ENCODE results near the gene INHBC. TPM values are rescaled to one million over a fixed set of nuclear protein-coding genes. Genes with fewer than 3 reads are reported as not detected.
A peak's percentile ranks its signal among the peaks of the same experiment; 100 is the strongest.

The INHBC gene
- total and polyA plus RNA-seq, 2 donors (not counting 1 experiment from before 2014, with no cell fraction given): 0.17 to 0.31 TPM

- Histone ChIP-seq H3K9ac (ENCODE audit: low read length) (no peak overlapping the region), H2AFZ (ENCODE audit: insufficient read depth, low read depth, low read length, poor library complexity, severe bottlenecking) (no peak overlapping the region), H3K9me3 (ENCODE audit: control extremely low read depth in 1 of 3, control insufficient read depth in 2 of 3, insufficient read depth in 1 of 3, low read length in 2 of 3) (no peaks in the 10 kb centered on the region), H3K4me3 (ENCODE audit: control extremely low read depth in 1 of 5, extremely low read depth in 1 of 5, insufficient read depth in 1 of 5, low read depth in 2 of 5, low read length in 4 of 5) (no peak overlapping the region), H3K79me2 (ENCODE audit: control insufficient read depth, insufficient read depth, low read length) (no peaks in the 10 kb centered on the region), H3K36me3 (replicated peaks in 1 of 2; ENCODE audit: control extremely low read depth in 1 of 2, control insufficient read depth in 1 of 2, extremely low read depth in 1 of 2, insufficient read depth in 2 of 2, low read length in 1 of 2) (no peaks in the 10 kb centered on the region), H3K4me2 (replicated peaks; ENCODE audit: low read depth, low read length, poor library complexity, severe bottlenecking) (no peak overlapping the region), H3K27me3 (replicated peaks in 1 of 4; ENCODE audit: control extremely low read depth in 1 of 4, control insufficient read depth in 3 of 4, insufficient read depth in 4 of 4, low read length in 3 of 4) (no peaks in the 10 kb centered on the region), H3K4me1 (ENCODE audit: control insufficient read depth in 2 of 2, insufficient read depth in 2 of 2, low read length in 2 of 2) (peaks cover 14 to 18% of the 10 kb centered on the region in 2 donors), H3K27ac (ENCODE audit: low read length in 2 of 2) (no peak overlapping the region), H4K20me1 (ENCODE audit: control insufficient read depth, insufficient read depth, low read length, poor library complexity, severe bottlenecking) (no peaks in the 10 kb centered on the region)
- ATAC-seq (ENCODE audit: low read depth) (no peak), DNase-seq (no peak)
- POLR2A ChIA-PET: no interaction called here
- Mint-ChIP-seq H3K9me3 (ENCODE audit: insufficient read depth) (no peaks in the 10 kb centered on the region), H3K27ac (no peak overlapping the region), H3K4me1 (peaks cover 25% of the 10 kb centered on the region), H3K27me3 (peaks cover 4% of the 10 kb centered on the region), H3K4me3 (no peak overlapping the region)
- 94% methylated on average over 2 of the region's 2 CpGs for WGBS (ENCODE audit: insufficient coverage)
- CTCF ChIA-PET: interaction anchor here (0.7 to 6.9 kb wide), 10 partner anchors 10 to 240 kb away, joined by 3 to 126 read pairs (median 6); no protein-coding TSS in a partner anchor
- no peak for TF ChIP-seq EZH2 (IDR thresholded peaks at IDR 0.05; ENCODE audit: borderline replicate concordance, insufficient read depth, low read depth, low read length, poor library complexity, severe bottlenecking)
- no peak for TF ChIP-seq CTCF (IDR thresholded peaks at IDR 0.05)
- intact Hi-C loops (cut with micrococcal nuclease): loop anchor here (10.0 kb wide), 1 partner anchor 301 kb away; the partner anchor contains the start of genes CDK4 and MARCHF9
Observed at GRCh38 chr12:57454213-57454565, 19.6 kb downstream of the INHBC start.

- H3K27me3 Mint-ChIP-seq: peaks cover 4% of the 10 kb centered on the region
- Histone ChIP-seq H3K27me3 (replicated peaks in 1 of 4; ENCODE audit: control extremely low read depth in 1 of 4, control insufficient read depth in 3 of 4, insufficient read depth in 4 of 4, low read length in 3 of 4) (no peaks in the 10 kb centered on the region), H3K79me2 (ENCODE audit: control insufficient read depth, insufficient read depth, low read length) (no peaks in the 10 kb centered on the region), H3K9me3 (ENCODE audit: control extremely low read depth in 1 of 3, control insufficient read depth in 2 of 3, insufficient read depth in 1 of 3, low read length in 2 of 3) (no peaks in the 10 kb centered on the region), H2AFZ (ENCODE audit: insufficient read depth, low read depth, low read length, poor library complexity, severe bottlenecking) (peak within 1 kb of the TSS; percentile 83), H3K27ac (ENCODE audit: low read length in 2 of 2) (no peak within 1 kb of the TSS), H4K20me1 (ENCODE audit: control insufficient read depth, insufficient read depth, low read length, poor library complexity, severe bottlenecking) (no peaks in the 10 kb centered on the region), H3K36me3 (replicated peaks in 1 of 2; ENCODE audit: control extremely low read depth in 1 of 2, control insufficient read depth in 1 of 2, extremely low read depth in 1 of 2, insufficient read depth in 2 of 2, low read length in 1 of 2) (no peaks in the 10 kb centered on the region), H3K4me1 (ENCODE audit: control insufficient read depth in 2 of 2, insufficient read depth in 2 of 2, low read length in 2 of 2) (peaks cover 14 to 18% of the 10 kb centered on the region in 2 donors), H3K4me2 (replicated peaks; ENCODE audit: low read depth, low read length, poor library complexity, severe bottlenecking) (peak within 1 kb of the TSS; percentile 77), H3K9ac (ENCODE audit: low read length) (peak within 1 kb of the TSS; percentile 22), H3K4me3 (ENCODE audit: control extremely low read depth in 1 of 5, extremely low read depth in 1 of 5, insufficient read depth in 1 of 5, low read depth in 2 of 5, low read length in 4 of 5) (peak within 1 kb of the TSS in 2 of 5 experiments; percentile 8 to 39)
- DNase-seq: no peak
- intact Hi-C loops (cut with micrococcal nuclease): loop anchor here (5.0 to 10.0 kb wide), 2 partner anchors 300 to 342 kb away; partner anchors contain the start of genes CDK4, MARCHF9 and STAT6
- POLR2A ChIA-PET: no interaction called here
- H3K9me3 Mint-ChIP-seq (ENCODE audit: insufficient read depth): no peaks in the 10 kb centered on the region
- ATAC-seq (ENCODE audit: low read depth): no peak
- TF ChIP-seq CTCF (IDR thresholded peaks at IDR 0.05) (no peak), EZH2 (IDR thresholded peaks at IDR 0.05; ENCODE audit: borderline replicate concordance, insufficient read depth, low read depth, low read length, poor library complexity, severe bottlenecking) (no peak)
- H3K27ac Mint-ChIP-seq: peak within 1 kb of the TSS; percentile 75
- peaks cover 31% of the 10 kb centered on the region for H3K4me1 Mint-ChIP-seq
- H3K4me3 Mint-ChIP-seq: peak within 1 kb of the TSS; percentile 85
- CTCF ChIA-PET: interaction anchor here (0.6 to 6.9 kb wide), 20 partner anchors 9 to 241 kb away, joined by 3 to 126 read pairs (median 6); partner anchors contain the start of gene INHBC
- 77% methylated on average over 7 of the region's 10 CpGs for WGBS (ENCODE audit: insufficient coverage)
Observed at GRCh38 chr12:57454566-57455373, 20.2 kb downstream of the INHBC start, which contains the start of gene INHBE. TSS of gene INHBE (plus strand) at chr12:57455307. CDS start at chr12:57455537, 230 bp downstream.

Measured in B cell (primary cell).